Measurements from ENCODE around the gene CCDC170.
"Not testable (repeated sequence)": the region's sequence is repeated elsewhere in the genome, so short reads cannot be mapped to it uniquely, and the experiment has no call there.

Gene CCDC170

DNA sequence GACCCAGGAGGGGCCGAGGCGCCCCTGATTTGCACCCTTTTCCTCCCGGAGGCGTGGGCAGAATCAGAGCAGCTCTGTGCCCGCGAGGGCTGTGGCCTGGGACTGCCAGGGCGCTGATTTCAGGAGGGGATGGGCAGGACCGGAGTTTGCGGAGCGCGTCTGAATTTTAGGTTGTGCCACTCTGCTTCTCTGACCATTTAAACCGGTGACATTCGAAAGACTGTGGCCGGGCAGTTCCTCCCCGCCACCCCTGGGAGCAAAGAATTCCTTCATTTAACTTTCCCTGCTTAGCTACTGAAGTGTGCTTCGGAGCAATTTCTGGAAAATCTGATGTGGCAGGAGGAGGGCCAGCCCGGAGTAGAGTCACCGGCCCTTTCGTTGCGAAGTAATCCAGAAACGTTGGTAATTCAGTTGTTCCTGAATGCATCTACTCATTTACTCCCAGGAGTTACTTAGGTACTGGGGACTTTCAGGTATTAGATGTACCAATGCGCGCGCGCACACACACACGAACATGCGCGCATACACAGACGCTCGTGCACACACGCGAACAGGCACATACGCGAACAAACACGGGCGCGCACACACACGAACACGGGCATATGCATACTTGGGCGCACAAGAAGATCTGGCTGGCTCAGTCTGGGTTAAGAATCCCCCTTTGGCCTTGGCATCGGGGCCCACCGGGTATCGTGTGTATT is 568 bp downstream of the CCDC170 start:
- DNase-seq (ENCODE audit: low spot score), result peak; percentile 60

DNA sequence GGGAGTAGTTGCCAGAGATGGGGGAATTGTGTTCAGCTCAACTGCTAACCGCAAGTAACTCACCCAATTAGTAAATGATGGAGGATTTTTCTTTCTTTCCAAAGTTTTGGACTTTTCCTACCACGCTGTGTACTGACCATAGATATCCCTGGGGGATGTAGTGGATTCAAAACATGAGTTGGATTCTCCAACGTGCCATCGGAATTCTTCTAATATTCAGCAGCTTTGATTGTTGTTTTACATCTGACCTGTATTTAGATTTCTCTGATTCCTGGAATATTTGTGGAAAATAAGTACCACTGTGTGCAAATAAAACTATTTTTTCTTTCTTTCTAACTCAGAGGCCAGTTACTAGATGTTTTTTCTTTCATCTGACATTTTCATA is 1.1 kb downstream of the CCDC170 start:
- no peak for DNase-seq (ENCODE audit: low spot score)

DNA sequence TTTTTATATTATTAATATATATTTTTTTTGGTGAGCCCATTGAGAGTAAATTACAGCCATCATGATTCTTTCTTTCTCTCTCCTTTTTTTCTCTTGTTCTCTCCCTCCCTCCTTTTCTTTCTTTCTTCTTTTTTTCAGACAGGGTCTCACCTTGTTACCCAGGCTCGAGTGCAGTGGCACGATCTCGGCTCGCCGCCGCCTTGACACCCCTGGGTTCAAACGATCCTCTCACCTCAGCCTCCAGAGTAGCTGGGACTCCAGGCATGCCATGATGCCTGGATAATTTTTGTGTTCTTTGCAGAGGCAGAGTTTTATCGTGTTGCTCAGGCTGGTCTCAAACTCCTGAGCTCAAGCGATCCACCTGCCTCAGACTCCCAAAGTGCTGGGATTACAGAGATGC is 1.6 kb downstream of the CCDC170 start:
- DNase-seq (ENCODE audit: low spot score), result no peak

DNA sequence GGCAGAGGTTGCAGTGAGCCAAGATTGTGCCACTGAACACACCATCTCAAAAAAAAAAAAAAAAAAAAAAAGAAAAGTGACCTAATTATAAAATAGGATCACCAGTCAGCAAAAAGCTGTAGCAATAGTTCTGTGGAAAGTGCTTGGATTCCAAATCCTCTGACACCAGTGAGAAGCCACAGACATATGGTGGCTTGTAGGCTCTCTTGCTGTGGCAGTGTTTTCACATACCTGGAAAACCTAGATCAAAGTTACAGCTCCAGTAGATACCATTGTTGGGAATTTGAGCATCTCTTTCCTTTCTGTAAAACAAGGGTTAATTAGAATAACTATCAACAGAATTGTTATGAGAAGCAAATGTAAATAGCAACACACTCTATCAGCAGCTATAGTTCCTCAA is 4.1 kb downstream of the CCDC170 start:
- DNase-seq (ENCODE audit: low spot score), result no peak

DNA sequence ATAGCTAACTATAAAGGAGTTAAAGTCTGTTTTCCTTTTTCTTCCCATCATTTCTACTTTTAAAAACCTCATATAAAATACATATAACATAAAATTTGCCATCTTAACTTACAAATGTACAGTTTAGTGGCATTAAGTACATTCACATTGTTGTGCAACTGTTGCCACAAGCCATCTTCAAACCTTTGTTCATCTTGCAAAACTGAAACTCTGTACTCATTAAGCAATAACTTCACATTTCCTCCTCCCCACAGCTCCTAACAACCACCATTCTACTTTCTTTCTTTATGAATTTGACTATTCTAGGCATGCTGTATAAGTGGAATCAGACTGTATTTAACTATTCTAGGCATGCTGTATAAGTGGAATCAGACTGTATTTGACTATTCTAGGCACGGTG is 4.5 kb downstream of the CCDC170 start:
- DNase-seq (ENCODE audit: low spot score), result no peak

DNA sequence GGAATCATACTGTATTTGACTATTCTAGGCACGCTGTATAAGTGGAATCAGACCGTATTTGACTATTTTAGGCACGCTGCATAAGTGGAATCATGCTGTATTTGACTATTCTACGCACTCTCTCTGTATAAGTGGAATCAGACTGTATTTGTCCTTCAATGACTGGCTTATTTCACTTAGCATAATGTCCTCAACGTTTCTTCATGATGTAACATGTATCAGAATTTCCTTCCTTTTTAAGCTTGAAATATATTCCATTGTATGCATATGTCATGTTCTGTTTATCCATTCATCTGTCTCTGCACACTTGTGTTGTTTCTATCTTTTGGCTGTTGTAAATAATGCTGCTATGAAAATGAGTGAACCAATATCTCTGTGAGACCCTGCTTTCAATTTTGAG is 5.7 kb downstream of the CCDC170 start:
- DNase-seq (ENCODE audit: low spot score), result no peak

DNA sequence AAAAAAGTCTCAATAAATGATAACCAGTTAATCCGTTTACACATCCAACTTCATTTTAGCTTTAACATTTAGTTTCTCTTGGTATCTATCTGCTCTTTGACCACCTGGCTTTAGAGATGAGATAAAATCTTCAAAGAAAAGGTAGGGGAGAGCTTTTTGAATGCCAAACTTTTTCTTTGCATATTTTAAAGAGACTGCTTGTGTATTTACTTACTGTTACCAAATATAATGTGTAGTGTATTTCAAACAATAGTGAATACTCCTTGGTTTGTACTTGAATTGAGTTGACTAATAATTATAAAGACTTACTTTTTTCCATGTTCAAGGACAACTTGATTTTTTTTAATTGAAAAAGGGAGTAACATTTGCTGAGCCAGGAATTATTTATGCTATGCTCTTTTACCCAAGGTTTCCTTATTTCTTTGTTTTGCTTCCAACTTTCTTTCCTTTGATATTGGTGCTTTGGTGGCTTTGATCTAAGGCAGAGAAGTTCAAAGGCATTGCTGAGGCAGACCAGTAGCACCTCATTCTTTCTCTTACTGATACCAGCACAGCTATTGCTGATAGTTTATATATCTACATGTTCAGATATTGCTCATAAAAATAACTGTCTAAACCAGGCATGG is 7.8 kb downstream of the CCDC170 start:
- peak; percentile 68 for DNase-seq (ENCODE audit: low spot score)

DNA sequence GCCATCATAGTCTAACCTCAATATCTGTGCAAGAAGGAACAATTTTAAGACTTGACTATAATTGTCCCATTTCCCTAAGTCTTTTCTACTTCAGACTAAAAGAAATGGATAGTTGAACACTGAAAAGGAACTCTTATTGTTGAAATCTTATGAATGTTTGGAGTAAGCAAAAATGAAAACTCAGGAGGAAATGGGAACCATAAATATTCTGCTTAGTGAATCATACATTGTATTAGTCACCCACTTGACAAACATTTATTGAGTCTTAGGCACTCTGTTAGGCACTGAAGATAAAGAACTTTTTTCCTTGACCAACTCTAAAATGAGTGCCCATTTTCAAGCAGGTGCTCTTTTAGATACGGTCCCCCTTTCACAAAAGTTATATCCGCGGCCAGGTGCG is 8.7 kb downstream of the CCDC170 start:
- DNase-seq (ENCODE audit: low spot score), result no peak

DNA sequence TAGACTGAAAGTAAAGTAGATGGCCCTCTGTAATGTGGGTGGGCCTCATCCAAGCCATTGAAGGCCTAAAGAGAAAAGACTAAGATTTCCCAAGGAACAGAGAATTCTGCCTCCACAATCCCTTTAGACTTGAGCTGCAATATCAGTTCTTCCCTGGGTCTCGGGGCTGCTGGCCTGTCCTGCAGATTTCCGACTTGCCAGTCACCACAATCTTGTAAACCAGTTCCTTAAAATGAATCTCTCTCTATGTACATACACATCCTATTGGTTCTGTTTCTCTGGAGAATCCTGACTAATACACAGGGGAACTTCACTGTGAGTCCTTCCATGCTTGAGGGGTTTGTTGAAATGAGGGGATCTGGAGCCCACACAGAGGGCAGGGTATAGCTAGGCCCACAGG is 12.9 kb downstream of the CCDC170 start:
- DNase-seq (ENCODE audit: low spot score), result no peak

DNA sequence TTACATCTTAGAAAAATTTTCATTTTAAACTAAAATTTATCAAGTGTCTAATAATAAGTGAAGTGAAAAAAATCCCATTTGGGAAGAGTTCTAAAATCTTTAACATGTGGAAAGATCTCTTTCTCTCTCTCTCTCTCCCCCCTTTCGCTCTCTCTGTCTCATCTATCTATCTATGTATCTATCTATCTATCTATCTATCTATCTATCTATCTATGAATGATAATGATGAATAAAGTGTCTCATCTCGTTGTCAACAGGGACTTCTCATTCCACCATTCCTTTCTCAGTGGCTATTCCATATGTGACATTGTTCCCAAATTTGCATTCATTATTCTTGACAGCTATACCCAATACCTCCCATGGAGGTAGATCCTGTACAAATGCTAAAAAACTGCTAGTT is 15.2 kb downstream of the CCDC170 start:
- DNase-seq (ENCODE audit: low spot score), result no peak

DNA sequence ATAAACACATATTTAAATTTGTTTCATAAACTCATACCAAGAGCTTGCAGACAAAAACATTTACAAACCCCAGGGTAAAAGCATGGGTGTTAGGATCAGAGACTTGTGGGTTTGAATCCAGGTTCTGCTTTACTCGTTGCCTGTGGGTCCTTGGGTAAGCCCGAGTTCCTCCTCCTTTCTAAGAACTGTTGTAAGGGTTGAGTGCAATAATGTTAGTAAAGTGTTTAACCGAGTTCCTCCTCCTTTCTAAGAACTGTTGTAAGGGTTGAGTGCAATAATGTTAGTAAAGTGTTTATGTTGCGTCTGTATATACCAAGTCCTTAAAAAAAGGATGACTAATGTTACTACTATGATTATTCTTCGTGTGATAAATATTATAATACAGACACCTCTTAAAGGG is 18.7 kb downstream of the CCDC170 start:
- no peak for DNase-seq (ENCODE audit: low spot score)

DNA sequence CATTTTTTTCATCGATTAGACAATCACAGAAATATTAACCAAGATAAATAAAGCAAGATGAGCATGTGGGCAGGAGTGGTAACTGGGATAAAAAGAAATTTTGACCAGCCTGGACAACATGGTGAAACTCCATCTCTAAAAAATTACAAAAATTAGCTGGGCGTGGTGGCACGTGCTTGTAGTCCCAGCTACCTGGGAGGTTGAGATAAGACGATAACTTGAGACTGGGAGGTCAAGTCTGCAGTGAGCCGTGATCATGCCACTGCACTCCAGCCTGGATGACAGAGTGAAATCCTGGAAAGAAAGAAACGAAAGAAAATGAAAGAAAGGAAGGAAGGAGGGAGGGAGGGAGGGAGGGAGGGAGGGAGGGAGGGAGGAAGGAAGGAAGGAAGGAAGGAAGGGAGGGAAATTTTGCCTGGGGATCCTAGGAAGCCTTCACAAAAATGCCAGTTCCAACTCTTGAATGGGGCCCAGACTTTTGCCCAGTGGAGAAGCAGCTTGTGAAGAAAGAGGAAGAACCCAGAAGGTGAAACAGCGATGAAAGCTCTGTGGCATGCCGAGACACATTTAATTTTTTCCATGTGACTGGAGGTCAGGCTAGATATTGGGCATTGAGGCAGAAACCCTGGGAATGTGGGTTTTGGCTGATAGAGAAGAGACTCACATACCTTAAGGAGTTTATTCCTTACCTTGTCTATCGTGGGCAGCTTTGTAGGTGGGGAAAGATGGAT is 20.3 kb downstream of the CCDC170 start:
- DNase-seq (ENCODE audit: low spot score), result no peak

DNA sequence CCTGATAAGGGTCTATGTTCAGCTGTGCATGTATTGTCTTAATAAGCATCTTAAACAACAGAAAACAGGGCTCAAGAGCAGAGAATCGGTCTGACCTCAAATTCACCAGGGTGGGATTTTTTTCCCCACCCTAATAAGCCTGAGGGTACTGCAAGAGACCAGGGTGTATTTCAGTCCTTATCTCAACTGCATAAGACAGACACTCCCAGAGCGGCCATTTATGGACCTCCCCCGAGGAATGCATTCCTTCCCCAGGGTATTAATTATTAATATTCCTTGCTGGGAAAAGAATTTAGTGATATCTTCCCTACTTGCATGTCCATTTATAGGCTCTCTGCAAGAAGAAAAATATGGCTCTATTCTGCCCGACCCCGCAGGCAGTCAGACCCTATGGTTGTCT is 25.2 kb downstream of the CCDC170 start:
- not testable (repeated sequence) for DNase-seq (ENCODE audit: low spot score)

DNA sequence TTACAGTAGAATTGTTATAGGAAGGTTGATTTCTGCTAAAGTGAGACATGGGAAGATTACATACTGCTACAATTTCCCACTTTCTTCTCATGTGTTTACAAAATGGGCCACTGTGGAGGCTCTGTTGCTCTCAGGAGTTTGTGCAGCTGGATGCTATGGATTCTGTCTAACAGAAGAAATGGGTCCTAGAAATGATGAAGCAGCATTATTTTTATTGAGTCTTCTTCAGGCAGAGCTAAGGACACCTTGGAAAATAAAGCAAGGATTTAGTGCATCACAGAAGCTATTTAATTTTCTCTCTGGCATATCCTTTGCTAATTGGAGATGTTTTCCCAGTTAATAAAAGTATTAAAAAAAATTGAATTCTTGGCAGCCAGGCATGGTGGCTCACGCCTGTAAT is 29.2 kb downstream of the CCDC170 start:
- no peak for DNase-seq (ENCODE audit: low spot score)

DNA sequence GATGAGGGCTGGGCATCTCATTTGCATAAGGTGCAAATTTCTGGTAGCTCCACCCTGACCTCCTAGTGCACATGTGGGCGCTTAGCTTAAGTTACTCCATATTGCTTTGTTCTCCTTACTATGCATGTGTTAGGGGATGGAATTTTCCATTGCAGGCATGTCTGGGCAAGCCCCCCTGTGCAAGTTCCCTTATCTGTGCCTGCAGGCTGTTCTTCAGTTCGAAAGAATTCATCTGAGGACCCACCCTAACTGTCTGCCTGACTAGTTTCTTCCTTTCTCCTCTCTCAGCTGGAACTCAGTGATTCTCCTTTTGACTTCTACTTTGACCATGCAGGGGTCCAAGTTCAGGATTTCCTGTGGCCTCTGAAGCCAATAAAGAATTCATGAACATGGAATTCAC is 30.2 kb downstream of the CCDC170 start:
- no peak for DNase-seq (ENCODE audit: low spot score)

DNA sequence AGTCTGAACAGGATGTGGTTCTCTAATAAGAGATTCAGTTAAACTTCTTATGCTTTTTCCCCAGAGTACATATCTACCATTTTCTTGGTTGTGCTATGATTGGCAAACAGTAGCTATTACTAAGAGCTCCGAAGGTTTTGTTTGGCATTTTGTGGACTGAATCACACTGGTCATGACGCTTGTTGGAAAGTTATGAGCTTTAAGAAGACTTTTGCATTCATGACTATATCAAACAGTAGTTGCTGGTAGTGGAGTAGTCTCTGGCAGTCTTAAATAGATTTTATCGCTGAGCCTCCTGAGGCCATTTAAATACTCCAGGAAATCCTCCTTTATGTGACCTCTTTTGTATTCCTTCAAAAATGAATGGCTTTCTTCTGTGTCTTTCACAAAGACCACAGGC is 40.8 kb downstream of the CCDC170 start:
- DNase-seq (ENCODE audit: low spot score), result no peak

DNA sequence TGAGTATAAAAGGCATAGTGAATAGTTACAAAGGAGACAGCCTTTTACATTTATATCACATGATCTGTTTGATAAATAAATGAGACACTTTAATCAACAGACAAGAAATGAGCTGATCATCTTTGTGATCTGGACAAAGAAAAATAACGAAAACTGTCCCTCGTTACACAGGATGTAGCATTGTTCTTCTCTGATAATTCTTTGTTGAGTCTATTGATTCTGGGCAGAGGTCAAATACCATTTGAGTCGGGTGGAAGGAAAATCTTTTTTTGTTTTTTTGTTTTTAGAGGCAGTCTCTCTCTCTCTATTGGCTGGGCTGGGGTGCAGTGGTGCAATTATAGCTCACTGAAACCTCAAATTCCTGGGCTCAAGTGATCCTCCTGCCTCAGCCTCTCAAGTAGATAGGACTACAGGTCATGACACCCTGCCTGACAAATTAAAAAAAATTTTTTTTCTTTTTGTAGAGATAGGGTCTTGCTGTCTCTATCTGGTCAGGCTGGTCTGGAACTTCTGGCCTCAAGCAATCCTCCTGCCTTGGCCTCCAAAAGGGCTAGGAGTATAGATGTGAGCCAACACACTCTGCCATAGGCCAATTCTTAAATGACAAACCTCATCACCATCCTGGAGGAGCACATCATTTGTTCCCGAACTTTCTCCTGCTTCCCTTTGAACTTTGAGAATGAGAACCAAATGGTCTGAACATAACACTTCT is 41.8 kb downstream of the CCDC170 start:
- no peak for DNase-seq (ENCODE audit: low spot score)

DNA sequence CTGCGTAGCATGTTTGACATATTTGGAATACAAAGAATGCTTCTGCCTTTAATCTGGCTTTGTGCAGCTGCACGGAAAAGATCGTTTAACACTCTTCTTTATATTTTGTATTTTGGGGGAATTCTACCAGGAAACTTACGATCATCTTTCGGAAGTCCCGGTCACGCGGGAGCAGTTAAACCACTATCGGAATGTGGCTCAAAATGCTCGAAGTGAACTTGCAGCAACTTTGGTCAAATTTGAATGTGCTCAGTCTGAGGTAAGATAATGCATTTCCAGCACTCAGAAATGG is 42.3 kb downstream of the CCDC170 start:
- DNase-seq (ENCODE audit: low spot score), result no peak

DNA sequence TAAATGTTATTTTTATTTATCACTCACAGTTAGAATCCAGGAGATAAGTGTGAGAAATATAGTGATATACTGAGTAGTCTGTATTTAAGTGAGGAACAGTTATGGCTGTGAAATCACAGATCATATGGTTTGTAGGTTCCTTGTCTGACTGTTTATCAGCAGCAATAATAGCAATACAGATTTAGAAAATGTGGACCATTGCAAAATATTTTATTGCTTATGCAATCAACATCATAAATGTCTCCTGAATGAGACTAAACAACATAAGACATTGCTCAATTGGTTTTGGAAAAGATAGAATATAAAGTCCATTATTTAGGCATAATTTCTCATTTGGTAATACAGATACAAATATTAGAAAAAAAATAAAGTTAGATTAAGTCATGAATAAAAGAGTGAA is 43.7 kb downstream of the CCDC170 start:
- DNase-seq (ENCODE audit: low spot score), result no peak

DNA sequence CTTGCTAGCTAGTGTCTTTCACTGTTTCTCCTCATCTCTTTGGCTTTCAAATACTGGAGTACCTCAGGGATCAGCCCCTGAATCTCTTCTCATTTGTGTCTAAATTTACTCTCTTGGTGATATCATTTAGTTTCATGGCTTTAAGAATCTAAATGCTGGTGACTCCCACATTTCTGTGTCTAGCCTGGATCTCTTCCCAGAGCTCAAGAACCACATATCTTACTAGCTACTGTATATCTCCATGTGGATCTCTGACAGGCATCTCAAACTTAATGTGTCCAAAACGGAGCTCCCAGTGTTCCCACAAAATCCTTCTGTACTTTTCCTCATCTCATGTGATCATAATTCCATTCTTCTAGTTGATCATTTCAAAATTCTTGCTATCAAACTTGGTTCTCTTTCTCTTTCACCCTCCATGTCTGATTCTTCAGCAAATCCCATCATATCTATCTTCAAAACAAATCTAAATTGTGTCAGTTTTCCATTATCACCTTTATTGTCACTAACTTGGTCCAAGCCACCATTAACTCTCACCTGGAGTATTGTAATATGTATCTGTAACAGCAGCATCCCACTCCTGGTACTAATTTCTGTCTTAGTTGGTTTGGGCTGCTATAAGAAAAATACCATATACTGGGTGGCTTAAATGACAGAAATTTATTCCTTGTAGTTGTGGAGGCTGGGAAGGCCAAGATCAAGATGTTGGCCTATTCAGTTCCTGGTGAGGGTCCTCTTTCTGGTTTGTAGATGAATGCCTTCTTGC is 45.9 kb downstream of the CCDC170 start:
- DNase-seq (ENCODE audit: low spot score), result no peak

DNA sequence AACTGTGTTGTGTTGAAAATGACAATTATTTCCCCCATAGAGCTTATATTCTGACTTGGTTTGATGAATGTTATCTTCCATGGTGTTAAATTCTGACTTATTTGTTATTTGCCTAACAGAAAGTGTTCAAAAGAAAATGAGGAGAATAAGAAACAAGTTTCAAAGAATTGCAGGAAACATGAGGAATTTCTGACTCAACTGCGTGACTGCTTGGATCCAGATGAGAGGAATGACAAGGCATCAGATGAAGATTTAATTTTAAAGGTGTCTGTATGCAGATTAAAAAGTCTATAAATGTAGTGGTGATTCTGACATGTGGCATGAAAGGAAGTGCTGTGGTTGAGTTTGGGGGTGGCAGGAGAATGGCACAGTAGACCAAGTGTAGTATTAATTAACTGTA is 50.6 kb downstream of the CCDC170 start:
- no peak for DNase-seq (ENCODE audit: low spot score)

DNA sequence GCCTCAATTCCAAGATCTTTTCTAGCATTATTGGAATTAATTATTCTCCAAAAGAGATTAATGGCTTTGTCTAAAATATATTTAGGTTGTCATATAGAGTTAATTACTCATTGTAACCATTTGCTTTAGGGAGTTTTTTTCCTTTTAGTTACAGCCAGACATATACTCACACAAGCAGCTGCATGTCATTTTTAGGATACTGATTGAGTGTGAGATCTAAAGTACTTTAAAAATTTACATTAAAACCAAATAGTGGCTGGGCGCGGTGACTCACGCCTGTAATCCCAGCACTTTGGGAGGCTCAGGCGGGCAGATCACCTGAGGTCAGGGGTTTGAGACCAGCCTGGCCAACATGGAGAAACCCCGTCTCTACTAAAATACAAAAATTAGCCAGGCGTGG is 51.1 kb downstream of the CCDC170 start:
- not testable (repeated sequence) for DNase-seq (ENCODE audit: low spot score)
